WI38 (cell line): ENCODE data around the gene CCBE1.

Experiments
- H3K4me3 ChIP-seq: 2 replicates; pipeline ENCODE4 v1.5.1; 2011; ENCODE audit warnings: low read depth, mild to moderate bottlenecking, control low read depth, low read length
- CTCF ChIP-seq: IDR thresholded peaks from 2 replicates; pipeline ENCODE4 v1.5.1; 2012; ENCODE audit warnings: low read depth, mild to moderate bottlenecking, control low read depth, low read length

Gene CCBE1

GRCh38 chr18:59736061-59736460 is 38.8 kb upstream of the CCBE1 start:
- H3K4me3 ChIP-seq = no peak overlapping the region
- TF ChIP-seq CTCF = no peak

GRCh38 chr18:59735269-59735860 is 38.1 kb upstream of the CCBE1 start:
- no peak overlapping the region for H3K4me3 ChIP-seq
- TF ChIP-seq CTCF = no peak

GRCh38 chr18:59733421-59733820 is 36.2 kb upstream of the CCBE1 start:
- TF ChIP-seq CTCF = no peak
- H3K4me3 ChIP-seq = no peak overlapping the region

- no peak overlapping the region for H3K4me3 ChIP-seq
- no peak for TF ChIP-seq CTCF
These were observed 33.7 kb upstream of the CCBE1 start for GRCh38 chr18:59730896-59731295.

- no peak for TF ChIP-seq CTCF
- no peak overlapping the region for H3K4me3 ChIP-seq
These were observed 32.6 kb upstream of the CCBE1 start for GRCh38 chr18:59729781-59730180.

GRCh38 chr18:59728816-59729215 is 31.6 kb upstream of the CCBE1 start:
- no peak for TF ChIP-seq CTCF
- H3K4me3 ChIP-seq = no peak overlapping the region

GRCh38 chr18:59725142-59725541 is 27.9 kb upstream of the CCBE1 start:
- no peak for TF ChIP-seq CTCF
- no peak overlapping the region for H3K4me3 ChIP-seq
